Sigmoid colon (tissue), 4 donors: ENCODE data around the gene P2RY14.

Experiments
- POLR2AphosphoS5 ChIP-seq, 4 donors: sonication (generic); formaldehyde crosslinking; IDR thresholded peaks; one replicate each; pipeline ENCODE4 v1.6.1; 2017; ENCODE audit warnings: antibody characterized with exemption in 4 of 4
- TF ChIP-seq, protein P1 (sequence below), 4 experiments: fragments of 450-650 bp in 3 of 4; fragments of 200-600 bp in 1 of 4; IDR thresholded peaks; one replicate each; pipeline ENCODE4 v1.5.1; 2016 to 2019; ENCODE audit warnings: antibody characterized with exemption in 4 of 4, mild to moderate bottlenecking in 3 of 4, moderate library complexity in 2 of 4

DNA sequence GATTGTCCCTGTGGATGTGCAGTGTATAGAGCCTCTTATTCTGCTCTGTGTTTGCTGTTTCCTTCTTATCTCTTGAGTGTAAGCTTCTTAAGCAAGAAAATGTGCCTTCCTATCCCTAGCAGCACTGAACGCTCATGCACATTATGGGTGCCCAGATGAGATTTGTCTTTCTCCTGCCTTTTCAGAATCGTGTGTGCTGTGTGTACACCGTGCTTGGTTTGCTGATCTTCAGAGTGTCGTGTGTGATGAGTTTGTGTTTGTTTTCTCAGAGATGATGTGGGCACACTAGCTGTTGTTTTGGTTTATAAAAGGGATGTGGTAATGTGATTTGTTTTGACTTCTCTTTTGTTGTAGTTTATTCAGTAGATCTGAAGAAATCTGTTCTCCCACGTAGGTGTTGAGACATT lies 95.1 kb downstream of the P2RY14 start:
- TF ChIP-seq, protein P1, sequence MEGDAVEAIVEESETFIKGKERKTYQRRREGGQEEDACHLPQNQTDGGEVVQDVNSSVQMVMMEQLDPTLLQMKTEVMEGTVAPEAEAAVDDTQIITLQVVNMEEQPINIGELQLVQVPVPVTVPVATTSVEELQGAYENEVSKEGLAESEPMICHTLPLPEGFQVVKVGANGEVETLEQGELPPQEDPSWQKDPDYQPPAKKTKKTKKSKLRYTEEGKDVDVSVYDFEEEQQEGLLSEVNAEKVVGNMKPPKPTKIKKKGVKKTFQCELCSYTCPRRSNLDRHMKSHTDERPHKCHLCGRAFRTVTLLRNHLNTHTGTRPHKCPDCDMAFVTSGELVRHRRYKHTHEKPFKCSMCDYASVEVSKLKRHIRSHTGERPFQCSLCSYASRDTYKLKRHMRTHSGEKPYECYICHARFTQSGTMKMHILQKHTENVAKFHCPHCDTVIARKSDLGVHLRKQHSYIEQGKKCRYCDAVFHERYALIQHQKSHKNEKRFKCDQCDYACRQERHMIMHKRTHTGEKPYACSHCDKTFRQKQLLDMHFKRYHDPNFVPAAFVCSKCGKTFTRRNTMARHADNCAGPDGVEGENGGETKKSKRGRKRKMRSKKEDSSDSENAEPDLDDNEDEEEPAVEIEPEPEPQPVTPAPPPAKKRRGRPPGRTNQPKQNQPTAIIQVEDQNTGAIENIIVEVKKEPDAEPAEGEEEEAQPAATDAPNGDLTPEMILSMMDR (IDR thresholded peaks at IDR 0.05): no peak
- TF ChIP-seq POLR2AphosphoS5 (IDR thresholded peaks at IDR 0.05): no peak
